ENCODE results near the gene PKM.

Gene PKM

DNA sequence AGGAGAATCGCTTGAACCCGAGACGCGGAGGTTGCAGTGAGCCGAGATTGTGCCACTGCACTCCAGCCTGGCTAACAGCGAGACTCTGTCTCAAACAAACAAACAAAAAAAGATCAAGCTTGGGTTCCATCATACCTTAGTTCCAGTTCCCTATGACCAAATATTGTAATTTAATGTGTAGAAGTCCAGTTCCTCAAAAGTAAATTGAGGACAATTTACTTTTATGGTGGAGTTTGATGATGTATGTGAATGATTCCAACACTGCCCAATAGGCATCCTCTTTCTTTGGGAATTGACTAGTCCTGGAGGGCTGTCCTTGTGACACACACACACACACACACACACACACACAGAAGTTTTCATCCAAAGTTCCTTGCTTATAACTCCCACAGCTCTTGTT, 2.8 kb upstream of the PKM start:
- H3K27ac ChIP-seq: no peak overlapping the region
- H4K20me1 ChIP-seq (ENCODE audit: insufficient read depth): 0 out of 2 replicates have a peak, but pooled peaks cover 6% of the 10 kb centered on the region
- TF ChIP-seq, protein P1, sequence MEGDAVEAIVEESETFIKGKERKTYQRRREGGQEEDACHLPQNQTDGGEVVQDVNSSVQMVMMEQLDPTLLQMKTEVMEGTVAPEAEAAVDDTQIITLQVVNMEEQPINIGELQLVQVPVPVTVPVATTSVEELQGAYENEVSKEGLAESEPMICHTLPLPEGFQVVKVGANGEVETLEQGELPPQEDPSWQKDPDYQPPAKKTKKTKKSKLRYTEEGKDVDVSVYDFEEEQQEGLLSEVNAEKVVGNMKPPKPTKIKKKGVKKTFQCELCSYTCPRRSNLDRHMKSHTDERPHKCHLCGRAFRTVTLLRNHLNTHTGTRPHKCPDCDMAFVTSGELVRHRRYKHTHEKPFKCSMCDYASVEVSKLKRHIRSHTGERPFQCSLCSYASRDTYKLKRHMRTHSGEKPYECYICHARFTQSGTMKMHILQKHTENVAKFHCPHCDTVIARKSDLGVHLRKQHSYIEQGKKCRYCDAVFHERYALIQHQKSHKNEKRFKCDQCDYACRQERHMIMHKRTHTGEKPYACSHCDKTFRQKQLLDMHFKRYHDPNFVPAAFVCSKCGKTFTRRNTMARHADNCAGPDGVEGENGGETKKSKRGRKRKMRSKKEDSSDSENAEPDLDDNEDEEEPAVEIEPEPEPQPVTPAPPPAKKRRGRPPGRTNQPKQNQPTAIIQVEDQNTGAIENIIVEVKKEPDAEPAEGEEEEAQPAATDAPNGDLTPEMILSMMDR (conservative IDR thresholded peaks at IDR 0.05; ENCODE audit: low read depth, low read length): no peak
- peaks cover 28% of the 10 kb centered on the region for H3K79me2 ChIP-seq (ENCODE audit: insufficient read depth, low read depth)
- H2AFZ ChIP-seq (ENCODE audit: low read depth): no peak overlapping the region
- no peak overlapping the region for H3K4me3 ChIP-seq (IDR thresholded peaks at IDR 0.05; ENCODE audit: insufficient read depth, low read depth, low read length)
- H3K9ac ChIP-seq: no peak overlapping the region
- no peaks in the 10 kb centered on the region for H3K27me3 ChIP-seq (ENCODE audit: insufficient read depth, low read depth)
- H3K4me2 ChIP-seq: no peak overlapping the region
- H3K4me1 ChIP-seq (ENCODE audit: low read depth, poor library complexity, severe bottlenecking): peaks cover 37% of the 10 kb centered on the region
- no peaks in the 10 kb centered on the region for H3K36me3 ChIP-seq (ENCODE audit: insufficient read depth)

DNA sequence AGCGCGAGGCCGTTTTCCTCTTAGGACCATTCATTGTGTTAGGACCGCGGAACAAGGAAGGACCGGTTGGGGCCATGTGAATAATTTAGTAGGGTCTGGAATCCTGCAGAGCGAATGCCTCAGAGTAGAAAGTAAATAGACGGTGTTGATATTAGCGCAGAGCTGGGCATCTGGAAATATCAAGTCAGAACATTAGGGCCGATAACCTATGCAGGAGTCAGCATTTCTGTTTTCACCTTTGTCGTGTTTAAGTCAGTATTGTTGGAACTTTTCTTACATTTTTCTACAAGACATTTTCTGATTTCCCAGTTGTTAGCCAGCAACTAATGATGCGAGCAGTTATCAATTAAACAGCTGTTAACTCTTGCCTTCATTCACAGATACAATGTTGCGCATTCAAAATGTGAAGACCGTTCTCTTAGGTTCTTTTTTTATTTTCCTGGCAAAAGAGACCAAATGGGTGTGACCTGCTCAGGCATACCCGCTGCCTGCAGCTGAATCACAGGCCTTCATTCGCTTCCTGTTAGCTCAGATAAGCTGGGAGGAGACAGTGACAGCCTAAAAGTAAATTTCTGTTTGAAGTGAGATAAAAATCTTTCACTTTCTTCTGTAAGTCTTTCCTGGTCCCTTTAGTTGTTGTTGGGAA, 966 bp upstream of the PKM start:
- no peaks in the 10 kb centered on the region for H3K27me3 ChIP-seq (ENCODE audit: insufficient read depth, low read depth)
- no peak overlapping the region for H3K4me3 ChIP-seq (IDR thresholded peaks at IDR 0.05; ENCODE audit: insufficient read depth, low read depth, low read length)
- TF ChIP-seq, protein P1 (conservative IDR thresholded peaks at IDR 0.05; ENCODE audit: low read depth, low read length): no peak
- H3K36me3 ChIP-seq (ENCODE audit: insufficient read depth): no peaks in the 10 kb centered on the region
- peaks cover 34% of the 10 kb centered on the region for H3K4me1 ChIP-seq (ENCODE audit: low read depth, poor library complexity, severe bottlenecking)
- H3K79me2 ChIP-seq (ENCODE audit: insufficient read depth, low read depth): peaks cover 44% of the 10 kb centered on the region
- peak overlapping the region; percentile 58 for H3K4me2 ChIP-seq
- H4K20me1 ChIP-seq (ENCODE audit: insufficient read depth): peaks cover 11% of the 10 kb centered on the region; the same call in 1 of the 2 replicates
- peak overlapping the region; percentile 52 for H2AFZ ChIP-seq (ENCODE audit: low read depth)
- peak overlapping the region; percentile 98 for H3K9ac ChIP-seq
- peak overlapping the region; percentile 100 for H3K27ac ChIP-seq

DNA sequence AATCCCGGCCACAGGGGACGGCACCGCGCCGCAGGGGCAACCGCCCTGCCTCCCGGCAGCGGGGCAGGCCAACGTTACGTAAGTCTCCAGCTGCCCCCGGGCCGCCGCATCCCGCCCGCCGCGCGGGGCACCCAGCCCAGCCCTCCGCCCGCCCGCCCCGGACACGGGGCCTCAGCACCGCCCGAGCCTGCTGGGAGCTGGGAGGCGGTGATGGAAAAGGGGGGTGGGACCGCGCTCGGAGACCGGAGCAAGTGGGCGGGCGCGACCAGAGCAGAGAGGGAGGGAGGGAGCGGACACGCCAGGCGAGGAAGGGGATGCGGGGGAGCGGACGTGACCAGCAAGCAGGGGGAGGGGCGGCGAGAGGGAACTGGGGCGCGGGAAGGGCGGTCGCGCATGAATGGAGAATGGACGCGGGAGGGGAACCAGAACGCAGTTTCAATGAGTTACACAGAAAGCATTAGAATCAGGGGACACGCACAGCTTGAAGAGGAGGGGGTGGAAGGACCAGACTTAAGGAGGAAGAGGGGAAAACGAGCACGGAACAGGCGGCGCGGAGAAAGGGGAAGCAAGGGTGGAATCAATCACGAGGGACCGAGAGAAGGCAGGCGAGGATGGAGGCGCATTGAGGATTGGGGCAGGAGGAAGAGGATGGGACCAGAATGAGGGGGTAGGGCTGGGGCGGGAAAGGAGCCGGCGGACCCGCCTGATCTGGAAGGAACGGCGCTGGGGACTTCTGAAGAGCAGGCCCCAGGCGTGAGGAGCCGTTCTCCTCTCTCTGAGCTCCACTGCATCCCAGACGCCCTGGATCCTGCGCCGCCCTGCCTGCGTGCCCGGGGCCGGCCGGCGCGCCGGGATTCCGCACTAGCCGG, 559 bp downstream of the PKM start:
- peak overlapping the region; percentile 98 for H3K4me2 ChIP-seq
- H4K20me1 ChIP-seq (ENCODE audit: insufficient read depth): peaks cover 20% of the 10 kb centered on the region
- H3K36me3 ChIP-seq (ENCODE audit: insufficient read depth): peaks cover 6% of the 10 kb centered on the region; the same call in 1 of the 2 replicates
- H3K27me3 ChIP-seq (ENCODE audit: insufficient read depth, low read depth): no peaks in the 10 kb centered on the region
- peaks cover 59% of the 10 kb centered on the region for H3K79me2 ChIP-seq (ENCODE audit: insufficient read depth, low read depth)
- no peak overlapping the region for H2AFZ ChIP-seq (ENCODE audit: low read depth)
- H3K9ac ChIP-seq: peak overlapping the region; percentile 98
- H3K27ac ChIP-seq: peak overlapping the region; percentile 100
- H3K4me1 ChIP-seq (ENCODE audit: low read depth, poor library complexity, severe bottlenecking): peaks cover 42% of the 10 kb centered on the region
- TF ChIP-seq, protein P1 (conservative IDR thresholded peaks at IDR 0.05; ENCODE audit: low read depth, low read length): no peak
- H3K4me3 ChIP-seq (IDR thresholded peaks at IDR 0.05; ENCODE audit: insufficient read depth, low read depth, low read length): no peak overlapping the region

DNA sequence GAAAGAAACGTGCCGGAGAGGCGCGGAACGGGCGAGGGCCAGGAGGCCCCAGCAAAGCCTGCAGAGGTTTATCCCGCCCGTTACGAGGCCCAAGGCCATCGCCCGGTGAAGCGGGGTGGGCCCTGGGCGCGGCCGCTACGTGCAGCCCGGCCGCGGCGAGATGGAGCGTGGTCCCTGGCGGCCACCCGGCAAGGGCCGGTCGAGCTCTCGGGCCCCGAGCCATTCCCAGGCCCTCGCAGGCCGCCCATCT, 1.1 kb downstream of the PKM start:
- Histone ChIP-seq H3K36me3 (ENCODE audit: insufficient read depth) (peaks cover 11% of the 10 kb centered on the region; the same call in 1 of the 2 replicates), H3K27ac (peak overlapping the region; percentile 100), H2AFZ (ENCODE audit: low read depth) (no peak overlapping the region), H3K4me2 (peak overlapping the region; percentile 98), H3K4me3 (IDR thresholded peaks at IDR 0.05; ENCODE audit: insufficient read depth, low read depth, low read length) (no peak overlapping the region), H3K27me3 (ENCODE audit: insufficient read depth, low read depth) (no peaks in the 10 kb centered on the region), H3K79me2 (ENCODE audit: insufficient read depth, low read depth) (peaks cover 64% of the 10 kb centered on the region), H4K20me1 (ENCODE audit: insufficient read depth) (peaks cover 23% of the 10 kb centered on the region), H3K9ac (peak overlapping the region; percentile 98), H3K4me1 (ENCODE audit: low read depth, poor library complexity, severe bottlenecking) (peaks cover 46% of the 10 kb centered on the region)
- TF ChIP-seq, protein P1 (conservative IDR thresholded peaks at IDR 0.05; ENCODE audit: low read depth, low read length): no peak

Measured in KMS-11 (cell line).